NCI-H2227 (cell line): ENCODE results near the gene AZIN2.
"Not testable (repeated sequence)": the region's sequence is repeated elsewhere in the genome, so short reads cannot be mapped to it uniquely, and the experiment has no call there.

ENCODE experiments used
- DNase-seq: peaks from one replicate; lab custom pipeline; 2025; ENCODE audit not compliant: unreplicated experiment; lab: John Stamatoyannopoulos, UW

AZIN2 gene

GRCh38 chr1:33126411-33127000 is 45.6 kb downstream of the AZIN2 start:
- no peak for DNase-seq

- peak; percentile 100 for DNase-seq
Observed at GRCh38 chr1:33127001-33127823, 46.3 kb downstream of the AZIN2 start.

GRCh38 chr1:33128781-33129180 is 47.8 kb downstream of the AZIN2 start:
- no peak for DNase-seq

- peak; percentile 17 for DNase-seq
Observed at GRCh38 chr1:33130297-33130696, 49.3 kb downstream of the AZIN2 start.

DNA sequence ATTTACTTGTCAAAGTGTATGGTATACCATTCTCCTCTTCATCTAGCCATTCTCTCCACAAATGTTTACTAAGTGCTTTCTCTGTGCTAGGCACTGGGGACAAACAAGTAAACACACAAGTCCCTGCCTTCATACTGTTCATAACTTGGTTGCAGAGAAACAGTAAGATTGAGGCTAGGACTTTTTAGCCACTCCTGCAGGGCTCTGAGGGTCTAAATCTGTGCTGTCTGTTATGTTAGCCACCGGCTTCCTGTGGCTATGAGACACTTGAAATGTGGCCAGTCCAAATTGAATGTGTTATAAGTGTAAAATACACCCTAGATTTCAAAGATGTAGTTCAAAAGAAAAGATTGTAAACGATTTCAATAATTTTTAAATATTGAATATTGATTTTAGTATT is 50.2 kb downstream of the AZIN2 start:
- no peak for DNase-seq

DNA sequence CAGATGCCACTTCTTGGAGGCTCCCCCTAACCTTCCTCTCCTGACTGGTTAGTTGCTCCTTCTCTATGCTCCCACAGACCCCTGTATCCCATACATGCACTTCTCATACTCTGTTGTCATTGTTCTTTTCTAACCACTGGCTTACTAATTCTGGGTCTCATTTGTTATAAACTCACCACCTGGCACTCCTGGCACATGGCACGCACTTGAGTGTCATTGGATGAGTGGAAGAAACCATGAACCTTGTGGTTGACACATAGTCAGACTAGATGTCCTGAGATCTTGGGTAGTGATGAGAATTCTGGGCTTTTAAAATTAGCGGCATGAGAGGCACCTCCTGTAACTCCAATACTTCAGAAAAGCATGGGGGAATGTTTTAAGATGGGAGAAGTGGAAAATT is 51.6 kb downstream of the AZIN2 start:
- DNase-seq, result no peak

DNA sequence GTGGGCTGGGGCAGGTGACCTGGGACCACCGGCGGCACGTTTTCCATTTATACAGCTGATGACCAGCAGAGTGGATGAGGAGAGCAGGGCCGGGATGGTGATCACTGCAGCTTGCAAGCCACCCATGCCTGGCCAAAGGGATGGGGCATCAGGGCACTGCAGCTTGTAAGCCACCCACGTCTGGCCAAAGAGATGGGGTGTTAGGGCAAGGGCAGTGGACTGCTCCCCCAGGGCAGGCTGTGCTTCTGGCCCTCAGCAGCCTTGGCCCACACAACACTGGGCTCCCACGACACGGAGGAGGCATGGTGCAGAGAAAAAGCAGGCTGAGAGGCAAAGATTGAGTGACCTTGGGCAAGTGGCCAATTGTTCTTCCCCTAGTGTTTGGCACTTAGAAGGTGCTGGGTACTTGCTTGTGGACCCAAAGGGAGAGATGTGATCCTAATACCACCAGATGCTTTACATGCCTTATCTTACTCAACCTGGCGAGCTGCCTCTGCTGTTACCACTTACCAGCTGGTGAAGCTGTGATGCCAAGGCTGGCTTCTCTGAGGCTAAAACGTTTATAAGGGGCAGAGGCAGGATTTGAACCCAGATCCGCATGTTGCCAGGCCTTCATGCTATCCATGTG is 52.6 kb downstream of the AZIN2 start:
- DNase-seq, result no peak

GRCh38 chr1:33136041-33136440 is 55.1 kb downstream of the AZIN2 start:
- not testable (repeated sequence) for DNase-seq

- peak; percentile 56 for DNase-seq
Observed at GRCh38 chr1:33137800-33138199, 56.8 kb downstream of the AZIN2 start.

DNA sequence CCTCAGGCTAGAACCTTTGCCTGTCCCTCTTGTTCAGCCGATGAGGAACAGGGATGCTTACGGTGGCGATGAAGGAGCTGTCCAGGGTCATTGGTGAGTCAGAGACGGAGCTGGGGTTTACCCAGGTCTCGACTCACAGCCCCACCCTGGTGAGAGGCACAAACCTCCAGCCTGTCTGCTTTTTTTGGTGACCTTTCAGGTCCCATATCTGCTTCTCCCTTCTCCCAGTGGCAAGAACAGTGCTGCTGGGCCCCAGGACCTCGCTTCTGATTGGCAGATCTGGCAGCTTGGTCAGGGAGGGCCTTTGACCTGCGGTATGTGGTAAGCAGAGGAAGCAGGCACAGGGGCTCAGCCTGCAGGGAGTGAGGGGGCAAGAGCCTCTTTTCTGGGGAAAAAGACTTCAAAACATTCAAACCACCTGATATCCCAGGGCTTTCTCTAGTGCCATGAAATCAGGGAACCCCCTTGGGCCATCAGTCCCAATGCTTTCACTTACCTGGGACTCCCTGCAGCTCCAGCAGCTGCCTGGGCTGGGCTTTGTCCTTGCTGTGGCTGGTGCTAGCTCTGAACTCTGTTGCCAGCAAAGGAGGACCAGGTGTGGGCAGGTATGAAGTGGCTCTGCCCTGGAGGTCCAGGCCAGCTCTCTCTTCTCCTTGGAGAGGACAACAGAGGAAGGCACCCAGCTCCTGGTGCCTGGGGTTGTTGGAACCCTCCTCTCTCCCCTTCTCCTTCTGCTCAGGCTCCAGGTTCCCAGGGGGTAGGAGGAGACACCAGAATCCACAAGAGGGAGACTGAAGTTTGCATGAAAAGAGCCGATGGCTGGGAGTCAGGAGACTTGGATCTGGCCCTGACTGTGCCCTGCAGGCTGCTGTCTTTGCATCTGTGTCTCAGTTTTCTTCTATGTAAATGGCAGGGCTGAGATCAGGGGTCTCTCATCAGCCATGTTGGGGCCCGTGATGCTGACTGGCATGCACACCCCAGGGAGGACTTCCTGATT is 59.5 kb downstream of the AZIN2 start:
- no peak for DNase-seq

- DNase-seq, result no peak
Observed at GRCh38 chr1:33141216-33141615, 60.3 kb downstream of the AZIN2 start.

- no peak for DNase-seq
Observed at GRCh38 chr1:33141781-33142180, 60.8 kb downstream of the AZIN2 start.

DNA sequence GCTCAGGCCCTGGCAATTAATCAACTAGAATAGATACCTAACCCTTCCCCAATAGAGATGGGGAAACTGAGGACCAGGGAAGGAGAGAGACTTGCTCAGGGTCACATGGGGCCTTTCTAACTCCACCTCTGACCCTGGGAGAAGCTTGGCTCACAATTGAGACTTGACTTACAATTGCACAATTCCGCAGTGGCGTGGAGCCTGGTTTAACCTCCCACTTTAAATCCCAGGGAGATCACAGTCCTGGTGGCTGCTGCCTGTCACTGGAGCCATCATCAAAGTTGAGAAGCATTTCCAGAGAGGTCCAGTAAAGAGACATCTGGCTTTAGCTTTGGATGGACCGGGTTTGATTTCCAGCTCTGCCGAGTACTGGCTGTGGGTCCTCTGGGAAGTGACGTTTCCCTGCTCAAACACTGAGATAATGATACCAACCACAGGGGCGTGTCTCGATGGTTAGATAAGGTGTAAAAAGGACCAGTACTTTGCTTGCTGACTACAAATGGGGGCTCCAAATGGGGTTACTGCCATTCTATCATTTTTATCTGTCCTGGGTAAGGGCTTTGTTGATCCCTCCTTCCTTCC is 61.6 kb downstream of the AZIN2 start:
- no peak for DNase-seq

DNA sequence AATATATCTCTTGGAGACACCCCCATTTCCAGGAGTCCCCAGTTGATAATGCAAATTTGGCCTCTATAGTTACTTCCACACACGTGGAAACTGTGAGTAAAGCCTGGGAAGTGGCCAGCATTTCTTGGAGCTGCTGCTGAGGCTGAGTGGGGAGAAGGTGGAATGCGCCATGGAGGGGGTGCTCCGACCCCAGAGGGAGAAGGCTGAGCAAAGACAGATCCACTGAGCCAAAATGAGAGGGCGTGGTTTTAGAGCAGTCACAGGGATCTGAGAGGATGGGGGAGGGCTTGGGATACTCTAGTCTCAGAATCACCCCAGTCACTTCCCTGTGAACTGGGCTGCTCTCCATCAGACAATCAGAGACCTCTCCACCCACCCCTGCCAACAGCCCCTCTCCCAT is 62.2 kb downstream of the AZIN2 start:
- DNase-seq, result no peak

- DNase-seq, result no peak
Observed at GRCh38 chr1:33143698-33144097, 62.7 kb downstream of the AZIN2 start.

- DNase-seq, result no peak
Observed at GRCh38 chr1:33146003-33146402, 65.0 kb downstream of the AZIN2 start.

- no peak for DNase-seq
Observed at GRCh38 chr1:33147275-33147996, 66.5 kb downstream of the AZIN2 start.

DNA sequence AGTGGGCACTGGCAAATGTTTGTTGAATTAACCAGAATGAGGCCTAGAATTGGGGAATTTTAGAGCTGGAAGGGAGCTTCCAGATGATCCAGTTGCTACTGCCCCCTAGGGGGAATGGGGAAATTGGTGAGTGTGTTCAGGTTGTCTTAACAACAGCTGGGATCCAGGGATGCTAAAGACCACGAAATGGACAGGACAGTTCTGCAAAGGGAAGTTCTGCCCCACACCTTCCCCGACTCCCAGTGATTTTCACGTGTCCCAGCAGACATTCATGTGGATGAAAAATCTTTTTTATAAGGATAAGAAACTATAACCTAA is 67.0 kb downstream of the AZIN2 start:
- DNase-seq, result no peak

DNA sequence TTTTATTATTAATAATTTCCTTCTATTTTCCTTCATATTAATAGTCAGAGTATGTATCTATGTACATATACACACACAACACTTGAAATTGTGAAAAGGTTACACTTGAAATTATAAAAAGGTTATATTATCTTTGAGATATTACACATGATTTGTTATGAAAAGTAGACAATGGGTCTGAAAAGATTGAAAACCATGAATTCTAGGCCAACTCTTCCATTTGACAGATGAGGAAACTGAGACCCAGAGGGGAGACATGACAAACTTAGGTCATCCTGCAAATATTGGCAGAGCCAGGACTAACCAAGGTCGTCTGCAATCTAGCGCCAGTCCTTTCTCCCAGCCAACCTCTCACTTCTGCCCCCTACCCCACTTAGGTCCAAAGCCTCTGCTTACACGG is 67.7 kb downstream of the AZIN2 start:
- DNase-seq, result no peak
